DOHH2 (cell line): ENCODE measurements around the gene SLC28A1.

Experiments
- EZH2phosphoT487 ChIP-seq: fragments of 200-600 bp; sonication (generic); IDR thresholded peaks from 2 replicates; pipeline ENCODE4 v1.6.1; 2017; ENCODE audit warnings: borderline replicate concordance, mild to moderate bottlenecking, antibody characterized with exemption, low read length, moderate library complexity, mixed read lengths
- TF ChIP-seq, protein P1 (sequence below): fragments of 200-600 bp; sonication (generic); IDR thresholded peaks from one replicate; pipeline ENCODE4 v1.5.1; 2014; ENCODE audit warnings: antibody characterized with exemption, mild to moderate bottlenecking, low read depth, low read length; ENCODE audit not compliant: poor library complexity, severe bottlenecking

DNA sequence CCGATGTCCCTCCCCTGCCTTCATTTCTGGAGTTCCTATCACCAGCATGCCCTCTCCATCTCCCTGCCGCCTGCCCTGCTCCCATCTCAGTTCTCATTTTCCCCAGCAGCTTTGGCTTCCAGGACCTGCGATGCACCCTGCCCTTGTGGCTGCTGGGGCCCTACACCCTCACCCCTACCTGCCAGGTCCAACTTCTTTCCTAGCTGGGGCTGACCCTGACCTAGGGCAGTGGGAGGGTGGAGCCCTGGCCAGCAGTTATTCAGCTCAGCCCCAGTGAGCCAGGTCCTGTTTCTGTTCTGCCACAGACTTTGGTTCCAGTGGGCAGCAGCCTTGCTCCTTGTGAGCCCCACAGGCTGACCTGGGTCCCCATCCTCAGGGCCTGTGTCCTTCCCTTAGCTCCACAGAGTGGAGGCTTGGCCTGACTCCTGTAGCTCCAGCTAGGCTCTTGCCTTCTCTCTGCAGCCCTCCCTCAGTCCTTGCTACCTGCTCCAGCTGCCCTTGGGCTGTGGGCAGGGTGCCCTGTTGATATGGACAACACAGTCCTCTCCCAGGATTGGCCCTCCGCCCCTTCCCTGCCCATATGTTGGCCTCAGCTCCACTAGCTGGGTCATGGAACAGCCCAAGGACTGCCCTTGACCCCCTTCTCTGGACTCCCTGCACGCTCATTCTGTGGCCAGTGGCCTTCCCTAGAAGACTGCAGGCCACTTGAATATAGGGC is 62.5 kb downstream of the SLC28A1 start:
- TF ChIP-seq, protein P1, sequence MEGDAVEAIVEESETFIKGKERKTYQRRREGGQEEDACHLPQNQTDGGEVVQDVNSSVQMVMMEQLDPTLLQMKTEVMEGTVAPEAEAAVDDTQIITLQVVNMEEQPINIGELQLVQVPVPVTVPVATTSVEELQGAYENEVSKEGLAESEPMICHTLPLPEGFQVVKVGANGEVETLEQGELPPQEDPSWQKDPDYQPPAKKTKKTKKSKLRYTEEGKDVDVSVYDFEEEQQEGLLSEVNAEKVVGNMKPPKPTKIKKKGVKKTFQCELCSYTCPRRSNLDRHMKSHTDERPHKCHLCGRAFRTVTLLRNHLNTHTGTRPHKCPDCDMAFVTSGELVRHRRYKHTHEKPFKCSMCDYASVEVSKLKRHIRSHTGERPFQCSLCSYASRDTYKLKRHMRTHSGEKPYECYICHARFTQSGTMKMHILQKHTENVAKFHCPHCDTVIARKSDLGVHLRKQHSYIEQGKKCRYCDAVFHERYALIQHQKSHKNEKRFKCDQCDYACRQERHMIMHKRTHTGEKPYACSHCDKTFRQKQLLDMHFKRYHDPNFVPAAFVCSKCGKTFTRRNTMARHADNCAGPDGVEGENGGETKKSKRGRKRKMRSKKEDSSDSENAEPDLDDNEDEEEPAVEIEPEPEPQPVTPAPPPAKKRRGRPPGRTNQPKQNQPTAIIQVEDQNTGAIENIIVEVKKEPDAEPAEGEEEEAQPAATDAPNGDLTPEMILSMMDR, result no peak
- TF ChIP-seq EZH2phosphoT487, result no peak
